ENCODE measurements around the gene IL17B.

IL17B gene

GRCh38 chr5:149383399-149383798 lies 4.3 kb upstream of the IL17B start:
- TF ChIP-seq CTCF (IDR thresholded peaks at IDR 0.05) = no peak
- H3K36me3 ChIP-seq = no peaks in the 10 kb centered on the region
- no peak overlapping the region for H3K27ac ChIP-seq
- H3K4me3 ChIP-seq (ENCODE audit: low read depth in 1 of 2, low read length in 1 of 2) = no peak overlapping the region
- H3K27me3 ChIP-seq = no peaks in the 10 kb centered on the region
- no peaks in the 10 kb centered on the region for H3K9me3 ChIP-seq
- peaks cover 0 to 5% of the 10 kb centered on the region in 2 experiments for H3K4me1 ChIP-seq (ENCODE audit: control insufficient read depth in 1 of 2, insufficient read depth in 1 of 2, low read depth in 1 of 2, low read length in 1 of 2)

- peaks cover 0 to 5% of the 10 kb centered on the region in 2 experiments for H3K4me1 ChIP-seq (ENCODE audit: control insufficient read depth in 1 of 2, insufficient read depth in 1 of 2, low read depth in 1 of 2, low read length in 1 of 2)
- no peak for TF ChIP-seq CTCF (IDR thresholded peaks at IDR 0.05)
- H3K9me3 ChIP-seq = no peaks in the 10 kb centered on the region
- no peak overlapping the region for H3K4me3 ChIP-seq (ENCODE audit: low read depth in 1 of 2, low read length in 1 of 2)
- H3K36me3 ChIP-seq = no peaks in the 10 kb centered on the region
- H3K27me3 ChIP-seq = no peaks in the 10 kb centered on the region
- H3K27ac ChIP-seq = no peak overlapping the region
Observed at GRCh38 chr5:149382517-149383220, 3.6 kb upstream of the IL17B start.

GRCh38 chr5:149381986-149382338 lies 2.9 kb upstream of the IL17B start:
- H3K4me3 ChIP-seq (ENCODE audit: low read depth in 1 of 2, low read length in 1 of 2) = no peak overlapping the region
- H3K27ac ChIP-seq = no peak overlapping the region
- H3K9me3 ChIP-seq = no peaks in the 10 kb centered on the region
- TF ChIP-seq CTCF (IDR thresholded peaks at IDR 0.05) = peak; percentile 81
- peaks cover 0 to 5% of the 10 kb centered on the region in 2 experiments for H3K4me1 ChIP-seq (ENCODE audit: control insufficient read depth in 1 of 2, insufficient read depth in 1 of 2, low read depth in 1 of 2, low read length in 1 of 2)
- H3K36me3 ChIP-seq = no peaks in the 10 kb centered on the region
- no peaks in the 10 kb centered on the region for H3K27me3 ChIP-seq

GRCh38 chr5:149381261-149381985 lies 2.3 kb upstream of the IL17B start:
- TF ChIP-seq CTCF (IDR thresholded peaks at IDR 0.05) = no peak
- Histone ChIP-seq H3K27me3 (no peaks in the 10 kb centered on the region), H3K36me3 (no peaks in the 10 kb centered on the region), H3K4me3 (ENCODE audit: low read depth in 1 of 2, low read length in 1 of 2) (no peak overlapping the region), H3K27ac (no peak overlapping the region), H3K4me1 (ENCODE audit: control insufficient read depth in 1 of 2, insufficient read depth in 1 of 2, low read depth in 1 of 2, low read length in 1 of 2) (peaks cover 0 to 5% of the 10 kb centered on the region in 2 experiments), H3K9me3 (no peaks in the 10 kb centered on the region)

GRCh38 chr5:149380466-149381121 lies 1.5 kb upstream of the IL17B start:
- Histone ChIP-seq H3K36me3 (no peaks in the 10 kb centered on the region), H3K27ac (no peak overlapping the region), H3K4me3 (ENCODE audit: low read depth in 1 of 2, low read length in 1 of 2) (no peak overlapping the region), H3K4me1 (ENCODE audit: control insufficient read depth in 1 of 2, insufficient read depth in 1 of 2, low read depth in 1 of 2, low read length in 1 of 2) (peaks cover 0 to 5% of the 10 kb centered on the region in 2 experiments), H3K27me3 (no peaks in the 10 kb centered on the region), H3K9me3 (no peaks in the 10 kb centered on the region)
- no peak for TF ChIP-seq CTCF (IDR thresholded peaks at IDR 0.05)

Data from neutrophil (primary cell).